ENCODE results near the gene ARID1B.

The ARID1B gene

GRCh38 chr6:157076451-157076822 is 299.3 kb downstream of the ARID1B start:
- no peak for DNase-seq (ENCODE audit: low spot score)

GRCh38 chr6:157077251-157077650 is 300.1 kb downstream of the ARID1B start:
- DNase-seq (ENCODE audit: low spot score): no peak

GRCh38 chr6:157078326-157078725 is 301.1 kb downstream of the ARID1B start:
- DNase-seq (ENCODE audit: low spot score): no peak

GRCh38 chr6:157079277-157079676 is 302.1 kb downstream of the ARID1B start:
- no peak for DNase-seq (ENCODE audit: low spot score)

- no peak for DNase-seq (ENCODE audit: low spot score)
Measured at GRCh38 chr6:157079771-157080170, 302.6 kb downstream of the ARID1B start.

- no peak for DNase-seq (ENCODE audit: low spot score)
Measured at GRCh38 chr6:157080986-157081391, 303.8 kb downstream of the ARID1B start.

GRCh38 chr6:157083343-157083742 is 306.2 kb downstream of the ARID1B start:
- no peak for DNase-seq (ENCODE audit: low spot score)

- no peak for DNase-seq (ENCODE audit: low spot score)
Measured at GRCh38 chr6:157086632-157087031, 309.5 kb downstream of the ARID1B start.

GRCh38 chr6:157087974-157088373 is 310.8 kb downstream of the ARID1B start:
- no peak for DNase-seq (ENCODE audit: low spot score)

GRCh38 chr6:157088841-157089240 is 311.7 kb downstream of the ARID1B start:
- DNase-seq (ENCODE audit: low spot score): no peak

GRCh38 chr6:157089258-157089657 is 312.1 kb downstream of the ARID1B start:
- no peak for DNase-seq (ENCODE audit: low spot score)

GRCh38 chr6:157089851-157090250 is 312.7 kb downstream of the ARID1B start:
- no peak for DNase-seq (ENCODE audit: low spot score)

- no peak for DNase-seq (ENCODE audit: low spot score)
Measured at GRCh38 chr6:157090736-157091135, 313.6 kb downstream of the ARID1B start.

GRCh38 chr6:157091243-157091642 is 314.1 kb downstream of the ARID1B start:
- DNase-seq (ENCODE audit: low spot score): no peak

GRCh38 chr6:157091856-157092460 is 314.8 kb downstream of the ARID1B start:
- DNase-seq (ENCODE audit: low spot score): no peak

- DNase-seq (ENCODE audit: low spot score): no peak
Measured at GRCh38 chr6:157092736-157093135, 315.6 kb downstream of the ARID1B start.

- no peak for DNase-seq (ENCODE audit: low spot score)
Measured at GRCh38 chr6:157093536-157093935, 316.4 kb downstream of the ARID1B start.

- DNase-seq (ENCODE audit: low spot score): no peak
Measured at GRCh38 chr6:157094038-157094437, 316.9 kb downstream of the ARID1B start.

GRCh38 chr6:157095084-157095483 is 317.9 kb downstream of the ARID1B start:
- DNase-seq (ENCODE audit: low spot score): no peak

GRCh38 chr6:157095569-157095968 is 318.4 kb downstream of the ARID1B start:
- no peak for DNase-seq (ENCODE audit: low spot score)

GRCh38 chr6:157096105-157096504 is 318.9 kb downstream of the ARID1B start:
- DNase-seq (ENCODE audit: low spot score): no peak

GRCh38 chr6:157096522-157096921 is 319.3 kb downstream of the ARID1B start:
- no peak for DNase-seq (ENCODE audit: low spot score)

- DNase-seq (ENCODE audit: low spot score): no peak
Measured at GRCh38 chr6:157097255-157097955, 320.2 kb downstream of the ARID1B start.

GRCh38 chr6:157098999-157099398 is 321.8 kb downstream of the ARID1B start:
- no peak for DNase-seq (ENCODE audit: low spot score)
